ENCODE measurements around the gene ELF3. TPM values are rescaled to one million over a fixed set of nuclear protein-coding genes. Genes with fewer than 3 reads are reported as not detected.

Gene ELF3
- total RNA-seq, 2 donors from 2014 or later: 11.8 to 13.2 TPM

DNA sequence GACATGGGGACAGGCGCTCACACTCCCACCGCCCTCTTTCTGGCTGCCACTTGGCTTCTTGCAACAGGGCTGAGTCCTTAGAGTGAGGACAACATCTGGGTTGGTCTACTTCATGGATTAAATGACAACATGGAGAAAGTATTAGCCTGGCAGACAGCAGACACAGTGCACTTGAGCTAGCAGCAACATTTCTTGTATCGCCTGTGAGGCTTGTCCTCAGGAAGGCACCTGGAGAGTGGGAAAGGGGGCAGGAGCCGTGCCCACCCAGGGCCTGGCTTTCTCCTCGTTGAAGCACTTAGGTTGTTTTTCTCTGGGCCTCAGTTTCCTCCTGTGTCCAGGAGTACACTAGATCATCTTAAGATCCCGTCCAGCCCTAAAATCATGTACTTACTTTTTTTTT lies 3.7 kb downstream of the ELF3 start:
- H3K36me3 Mint-ChIP-seq (ENCODE audit: low read depth): peaks cover 23% of the 10 kb centered on the region
- no peaks in the 10 kb centered on the region for H3K27me3 ChIP-seq (ENCODE audit: control insufficient read depth, insufficient read depth, low read length, poor library complexity, severe bottlenecking)

DNA sequence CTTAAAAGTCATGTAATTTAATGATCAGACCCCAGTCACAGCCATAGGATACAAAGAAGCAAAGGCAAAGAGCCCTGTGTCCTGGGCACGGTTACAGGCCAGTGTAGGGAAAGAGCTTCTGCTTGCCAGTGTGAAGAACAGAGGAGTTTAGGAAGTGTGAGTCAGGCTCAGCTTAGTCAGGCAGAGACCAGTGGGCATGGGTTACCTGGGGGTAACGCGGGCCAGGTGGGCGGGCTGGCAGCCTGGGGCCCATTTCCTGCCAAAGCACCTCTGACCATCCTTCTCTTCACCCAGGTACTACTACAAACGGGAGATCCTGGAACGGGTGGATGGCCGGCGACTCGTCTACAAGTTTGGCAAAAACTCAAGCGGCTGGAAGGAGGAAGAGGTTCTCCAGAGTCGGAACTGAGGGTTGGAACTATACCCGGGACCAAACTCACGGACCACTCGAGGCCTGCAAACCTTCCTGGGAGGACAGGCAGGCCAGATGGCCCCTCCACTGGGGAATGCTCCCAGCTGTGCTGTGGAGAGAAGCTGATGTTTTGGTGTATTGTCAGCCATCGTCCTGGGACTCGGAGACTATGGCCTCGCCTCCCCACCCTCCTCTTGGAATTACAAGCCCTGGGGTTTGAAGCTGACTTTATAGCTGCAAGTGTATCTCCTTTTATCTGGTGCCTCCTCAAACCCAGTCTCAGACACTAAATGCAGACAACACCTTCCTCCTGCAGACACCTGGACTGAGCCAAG lies 4.7 kb downstream of the ELF3 start:
- no peaks in the 10 kb centered on the region for H3K27me3 Mint-ChIP-seq (ENCODE audit: insufficient read depth)
- peaks cover 33% of the 10 kb centered on the region for H3K4me1 Mint-ChIP-seq
- TF ChIP-seq, protein P1, sequence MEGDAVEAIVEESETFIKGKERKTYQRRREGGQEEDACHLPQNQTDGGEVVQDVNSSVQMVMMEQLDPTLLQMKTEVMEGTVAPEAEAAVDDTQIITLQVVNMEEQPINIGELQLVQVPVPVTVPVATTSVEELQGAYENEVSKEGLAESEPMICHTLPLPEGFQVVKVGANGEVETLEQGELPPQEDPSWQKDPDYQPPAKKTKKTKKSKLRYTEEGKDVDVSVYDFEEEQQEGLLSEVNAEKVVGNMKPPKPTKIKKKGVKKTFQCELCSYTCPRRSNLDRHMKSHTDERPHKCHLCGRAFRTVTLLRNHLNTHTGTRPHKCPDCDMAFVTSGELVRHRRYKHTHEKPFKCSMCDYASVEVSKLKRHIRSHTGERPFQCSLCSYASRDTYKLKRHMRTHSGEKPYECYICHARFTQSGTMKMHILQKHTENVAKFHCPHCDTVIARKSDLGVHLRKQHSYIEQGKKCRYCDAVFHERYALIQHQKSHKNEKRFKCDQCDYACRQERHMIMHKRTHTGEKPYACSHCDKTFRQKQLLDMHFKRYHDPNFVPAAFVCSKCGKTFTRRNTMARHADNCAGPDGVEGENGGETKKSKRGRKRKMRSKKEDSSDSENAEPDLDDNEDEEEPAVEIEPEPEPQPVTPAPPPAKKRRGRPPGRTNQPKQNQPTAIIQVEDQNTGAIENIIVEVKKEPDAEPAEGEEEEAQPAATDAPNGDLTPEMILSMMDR (conservative IDR thresholded peaks at IDR 0.05): no peak
- H3K36me3 Mint-ChIP-seq (ENCODE audit: low read depth): peaks cover 23% of the 10 kb centered on the region
- 94% methylated on average over 12 to 17 of the region's 17 CpGs for WGBS, 2 experiments (ENCODE audit: insufficient coverage in 1 of 2, insufficient read length in 1 of 2)
- no peaks in the 10 kb centered on the region for H3K9me3 ChIP-seq (ENCODE audit: control insufficient read depth, low read length)
- H3K4me3 Mint-ChIP-seq: no peak overlapping the region
- no peak overlapping the region for H3K4me3 ChIP-seq (ENCODE audit: low read length)
- DNase-seq: no peak
- H3K27ac Mint-ChIP-seq: no peak overlapping the region
- H3K36me3 ChIP-seq (ENCODE audit: control insufficient read depth, insufficient read depth, low read length): peaks cover 7% of the 10 kb centered on the region
- H3K4me1 ChIP-seq (ENCODE audit: control insufficient read depth, insufficient read depth, low read length): peaks cover 1% of the 10 kb centered on the region
- no peak overlapping the region for H3K9ac ChIP-seq (ENCODE audit: extremely low read depth, low read length, poor library complexity, severe bottlenecking)
- H3K27ac ChIP-seq (ENCODE audit: low read depth, low read length): no peak overlapping the region
- no peaks in the 10 kb centered on the region for H3K9me3 Mint-ChIP-seq
- no peaks in the 10 kb centered on the region for H3K27me3 ChIP-seq (ENCODE audit: control insufficient read depth, insufficient read depth, low read length, poor library complexity, severe bottlenecking)

More for the DNA sequence above, 3.7 kb downstream of the ELF3 start:
- Mint-ChIP-seq H3K4me1 (peaks cover 38% of the 10 kb centered on the region), H3K4me3 (no peak overlapping the region), H3K27me3 (ENCODE audit: insufficient read depth) (no peaks in the 10 kb centered on the region), H3K9me3 (no peaks in the 10 kb centered on the region), H3K27ac (no peak overlapping the region)
- TF ChIP-seq, protein P1 (conservative IDR thresholded peaks at IDR 0.05): no peak
- Histone ChIP-seq H3K4me1 (ENCODE audit: control insufficient read depth, insufficient read depth, low read length) (peaks cover 6% of the 10 kb centered on the region), H3K9me3 (ENCODE audit: control insufficient read depth, low read length) (no peaks in the 10 kb centered on the region), H3K36me3 (ENCODE audit: control insufficient read depth, insufficient read depth, low read length) (peaks cover 7% of the 10 kb centered on the region), H3K4me3 (ENCODE audit: low read length) (no peak overlapping the region), H3K27ac (ENCODE audit: low read depth, low read length) (no peak overlapping the region), H3K9ac (ENCODE audit: extremely low read depth, low read length, poor library complexity, severe bottlenecking) (no peak overlapping the region)
- no peak for DNase-seq
- 91 to 98% methylated on average over 5 to 6 of the region's 6 CpGs for WGBS, 2 experiments (ENCODE audit: insufficient coverage in 1 of 2, insufficient read length in 1 of 2)

DNA sequence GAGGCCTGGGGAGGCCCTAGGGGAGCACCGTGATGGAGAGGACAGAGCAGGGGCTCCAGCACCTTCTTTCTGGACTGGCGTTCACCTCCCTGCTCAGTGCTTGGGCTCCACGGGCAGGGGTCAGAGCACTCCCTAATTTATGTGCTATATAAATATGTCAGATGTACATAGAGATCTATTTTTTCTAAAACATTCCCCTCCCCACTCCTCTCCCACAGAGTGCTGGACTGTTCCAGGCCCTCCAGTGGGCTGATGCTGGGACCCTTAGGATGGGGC lies 5.2 kb downstream of the ELF3 start:
- TF ChIP-seq, protein P1 (conservative IDR thresholded peaks at IDR 0.05): no peak
- peaks cover 30% of the 10 kb centered on the region for H3K4me1 Mint-ChIP-seq
- no peak overlapping the region for H3K4me3 Mint-ChIP-seq

More for the DNA sequence above, 5.2 kb downstream of the ELF3 start:
- Histone ChIP-seq H3K9ac (ENCODE audit: extremely low read depth, low read length, poor library complexity, severe bottlenecking) (no peak overlapping the region), H3K4me1 (ENCODE audit: control insufficient read depth, insufficient read depth, low read length) (no peaks in the 10 kb centered on the region), H3K9me3 (ENCODE audit: control insufficient read depth, low read length) (no peaks in the 10 kb centered on the region), H3K27ac (ENCODE audit: low read depth, low read length) (no peak overlapping the region), H3K4me3 (ENCODE audit: low read length) (no peak overlapping the region), H3K36me3 (ENCODE audit: control insufficient read depth, insufficient read depth, low read length) (peaks cover 7% of the 10 kb centered on the region), H3K27me3 (ENCODE audit: control insufficient read depth, insufficient read depth, low read length, poor library complexity, severe bottlenecking) (no peaks in the 10 kb centered on the region)
- no peaks in the 10 kb centered on the region for H3K9me3 Mint-ChIP-seq
- H3K27me3 Mint-ChIP-seq (ENCODE audit: insufficient read depth): no peaks in the 10 kb centered on the region
- 100% methylated on average over 2 of the region's 3 CpGs; no CpG with 5 or more reads in 1 of the 2 experiments for WGBS, 2 experiments (ENCODE audit: insufficient coverage in 1 of 2, insufficient read length in 1 of 2)
- no peak overlapping the region for H3K27ac Mint-ChIP-seq
- DNase-seq: no peak
- H3K36me3 Mint-ChIP-seq (ENCODE audit: low read depth): peaks cover 23% of the 10 kb centered on the region

Data from endodermal cell (in vitro differentiated cells).